OCI-LY3 (cell line): ENCODE measurements around the gene FBXO47.

Experiments
- CTCF ChIP-seq: fragments of 200-600, 300-600 bp; sonication (generic); IDR thresholded peaks from 2 replicates; pipeline ENCODE4 v1.5.1; 2014; ENCODE audit warnings: antibody characterized with exemption, low read length, low read depth
- EZH2phosphoT487 ChIP-seq: fragments of 200-600 bp; shearing (Covaris generic); IDR thresholded peaks from 2 replicates; pipeline ENCODE4 v1.6.1; 2018; ENCODE audit warnings: antibody characterized with exemption, mixed run types, low read depth

- no peak for TF ChIP-seq CTCF
- no peak for TF ChIP-seq EZH2phosphoT487
Observed at GRCh38 chr17:38925263-38925995, 41.8 kb downstream of the FBXO47 start, which contains the start of gene LASP1NB.
